Mucosa of descending colon (tissue), 3 donors: ENCODE results near the gene WDR38. TPM values are rescaled to one million over a fixed set of nuclear protein-coding genes. Genes with fewer than 3 reads are reported as not detected.

Experiments
- ATAC-seq: fragments of 200-7000 bp; cut with Tn5 transposase; one replicate; pipeline ENCODE4 v1.9.1; 2020; ENCODE audit warnings: mild to moderate bottlenecking, moderate library complexity
- DNase-seq, 3 donors: peaks; one replicate each; pipeline ENCODE4 v3.0.0-alpha.2; 2020
- H3K36me3 ChIP-seq: fragments of 200-600 bp; one replicate; pipeline ENCODE4 v1.8.0; 2021; ENCODE audit warnings: low read depth, mild to moderate bottlenecking
- H3K4me1 ChIP-seq: fragments of 200-600 bp; one replicate; pipeline ENCODE4 v1.8.0; 2021; ENCODE audit warnings: low read depth, mild to moderate bottlenecking
- H3K4me3 ChIP-seq: fragments of 200-600 bp; one replicate; pipeline ENCODE4 v1.8.0; 2021; ENCODE audit warnings: mild to moderate bottlenecking
- H3K9me3 ChIP-seq: fragments of 200-600 bp; one replicate; pipeline ENCODE4 v1.8.0; 2021; ENCODE audit warnings: mild to moderate bottlenecking
- CTCF ChIP-seq: fragments of 200-600 bp; IDR thresholded peaks from one replicate; pipeline ENCODE4 v1.8.0; 2022; ENCODE audit warnings: antibody characterized with exemption, mild to moderate bottlenecking
- intact Hi-C, 2 donors: fragments of 100-400 bp; cut with DNase I in 1 of 2; cut with micrococcal nuclease in 1 of 2; formaldehyde crosslinking; loops; one replicate each; pipeline versions ENCODE4 v1.11.0 to v1.11.1; 2022; cut with DNase I, micrococcal nuclease
- total RNA-seq, 3 donors: library from RNA; stranded (reverse); fragmentation: NEBNext Ultra II Directional in 2 of 3; extraction: Animal tissue kit (Norgen Biotek cat#: 25700) in 2 of 3; gene quantifications; one replicate each; pipeline versions ENCODE4 v1.2.1 to v1.2.4, GENCODE V29; 2021 to 2023
- donor health status: DM: no; HTN: no; CAD: no; lungs with moderate emphysema.
- donor health status: DM: no; HTN: no; CAD: no.
- donor health status: DM: no; HTN: yes; CAD: no.

The WDR38 gene
- total RNA-seq, 3 donors from 2014 or later, result not detected

- no peak overlapping the region for H3K4me3 ChIP-seq
- no peak for DNase-seq
- H3K9me3 ChIP-seq, result no peaks in the 10 kb centered on the region
- no peak for ATAC-seq
- no peaks in the 10 kb centered on the region for H3K4me1 ChIP-seq
- intact Hi-C loops, result no loop called here
- no peak for TF ChIP-seq CTCF
- peaks cover 6% of the 10 kb centered on the region for H3K36me3 ChIP-seq
Observed at GRCh38 chr9:124886461-124886860, 33.2 kb downstream of the WDR38 start.

- no peak for TF ChIP-seq CTCF
- ATAC-seq, result no peak
- intact Hi-C loops, result no loop called here
Observed at GRCh38 chr9:124886866-124887492, 33.7 kb downstream of the WDR38 start.

GRCh38 chr9:124887832-124888231, 34.6 kb downstream of the WDR38 start:
- ATAC-seq, result no peak
- intact Hi-C loops, result no loop called here
- H3K4me1 ChIP-seq, result no peaks in the 10 kb centered on the region
- no peak for DNase-seq
- no peak for TF ChIP-seq CTCF
- peaks cover 6% of the 10 kb centered on the region for H3K36me3 ChIP-seq
- H3K9me3 ChIP-seq, result no peaks in the 10 kb centered on the region
- no peak overlapping the region for H3K4me3 ChIP-seq

More at GRCh38 chr9:124886866-124887492, 33.7 kb downstream of the WDR38 start:
- Histone ChIP-seq H3K4me1 (no peaks in the 10 kb centered on the region), H3K36me3 (peaks cover 6% of the 10 kb centered on the region), H3K9me3 (no peaks in the 10 kb centered on the region), H3K4me3 (no peak overlapping the region)
- DNase-seq, result no peak

DNA sequence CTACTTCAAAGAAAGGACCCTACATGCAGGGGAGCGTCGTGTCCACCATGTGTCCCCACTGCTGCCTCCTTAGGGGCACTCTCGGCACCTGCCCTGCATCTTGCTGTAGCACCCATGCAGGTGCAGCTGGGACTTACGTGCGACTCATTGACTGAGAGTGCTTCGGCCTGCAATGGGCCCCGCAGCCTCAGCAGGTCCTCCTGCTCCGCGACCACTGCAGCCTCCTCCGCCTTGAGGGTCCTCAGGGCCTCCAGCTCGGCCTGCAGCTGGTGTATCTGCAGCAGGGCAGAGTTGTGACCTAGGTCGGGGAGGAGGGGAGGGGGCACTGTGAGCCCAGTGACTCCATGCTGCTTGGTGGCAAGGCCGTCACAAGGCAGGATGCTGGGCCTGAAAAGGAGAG, 35.7 kb downstream of the WDR38 start:
- intact Hi-C loops, result no loop called here
- Histone ChIP-seq H3K4me1 (no peaks in the 10 kb centered on the region), H3K9me3 (no peaks in the 10 kb centered on the region), H3K4me3 (no peak overlapping the region), H3K36me3 (peaks cover 6% of the 10 kb centered on the region)
- no peak for DNase-seq
- ATAC-seq, result no peak
- no peak for TF ChIP-seq CTCF

- H3K9me3 ChIP-seq, result no peaks in the 10 kb centered on the region
- ATAC-seq (no peak), DNase-seq (no peak)
- TF ChIP-seq CTCF, result no peak
- intact Hi-C loops, result no loop called here
- H3K4me3 ChIP-seq, result no peak overlapping the region
- H3K36me3 ChIP-seq, result peaks cover 6% of the 10 kb centered on the region
- H3K4me1 ChIP-seq, result no peaks in the 10 kb centered on the region
Observed at GRCh38 chr9:124890179-124890578, 36.9 kb downstream of the WDR38 start.
